Stromal cell of bone marrow (primary cell): Measurements from ENCODE around the gene ALKAL2.

Experiments
- DNase-seq: peaks from one replicate; pipeline ENCODE4 v3.0.0-alpha.2; 2012; ENCODE audit warnings: low read depth

ALKAL2 gene

DNA sequence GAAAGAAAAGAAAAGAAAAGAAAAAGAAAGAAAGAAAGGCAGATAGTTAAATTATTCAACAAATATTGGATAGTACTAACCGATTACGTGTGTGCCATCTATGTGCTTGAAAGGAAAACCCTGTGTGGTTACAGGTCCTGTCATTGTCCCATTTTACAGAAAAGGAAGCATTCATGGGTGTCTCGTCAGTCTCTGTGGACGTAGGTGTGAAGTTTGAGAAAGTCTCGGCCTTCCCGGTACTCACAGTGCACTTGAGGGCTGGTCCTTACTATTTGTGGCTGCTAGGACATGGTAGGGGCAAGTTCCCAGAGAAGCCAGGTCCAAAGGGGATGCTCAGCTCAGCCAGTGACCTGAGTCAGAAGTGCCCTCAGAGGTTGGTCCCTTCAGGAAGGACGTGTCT lies 43.3 kb downstream of the ALKAL2 start:
- DNase-seq, result no peak

DNA sequence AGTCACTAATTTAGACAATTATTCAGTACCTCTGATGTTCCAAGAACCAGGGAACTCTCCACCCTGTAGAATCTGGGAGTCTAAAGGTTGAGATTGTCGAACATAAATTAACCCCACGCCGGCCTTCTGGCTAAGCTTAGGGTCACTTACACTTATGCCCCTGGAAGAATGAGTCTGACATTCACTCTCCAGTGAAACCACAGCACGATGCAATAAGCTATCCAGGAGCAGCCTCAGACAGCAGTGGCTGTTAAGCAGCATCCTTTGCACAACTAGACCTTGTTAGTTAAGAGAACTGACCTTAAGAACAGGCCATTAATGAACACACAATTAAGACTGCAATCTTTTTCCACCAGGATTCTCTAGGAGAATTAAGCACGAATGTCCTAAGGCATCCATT lies 49.0 kb downstream of the ALKAL2 start:
- no peak for DNase-seq

DNA sequence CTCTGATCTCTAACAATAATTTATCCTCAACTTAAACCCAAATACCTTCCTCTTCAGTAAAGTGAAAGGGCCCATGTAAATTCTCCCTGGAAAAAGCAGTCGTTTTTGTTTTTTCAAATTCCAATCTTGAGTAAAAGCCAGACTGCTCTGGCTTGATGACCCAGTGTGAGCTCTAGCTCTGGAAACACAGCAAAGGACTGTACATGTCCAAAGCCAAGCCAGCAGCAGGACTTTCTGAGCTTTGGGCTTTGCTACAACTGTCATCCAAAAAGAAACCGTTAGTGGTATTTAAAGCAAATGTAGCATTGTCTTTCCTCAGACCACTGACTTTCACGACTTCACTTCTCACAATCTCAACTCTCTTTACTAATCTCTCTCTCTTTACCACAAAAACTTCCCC lies 49.5 kb downstream of the ALKAL2 start:
- DNase-seq, result no peak

DNA sequence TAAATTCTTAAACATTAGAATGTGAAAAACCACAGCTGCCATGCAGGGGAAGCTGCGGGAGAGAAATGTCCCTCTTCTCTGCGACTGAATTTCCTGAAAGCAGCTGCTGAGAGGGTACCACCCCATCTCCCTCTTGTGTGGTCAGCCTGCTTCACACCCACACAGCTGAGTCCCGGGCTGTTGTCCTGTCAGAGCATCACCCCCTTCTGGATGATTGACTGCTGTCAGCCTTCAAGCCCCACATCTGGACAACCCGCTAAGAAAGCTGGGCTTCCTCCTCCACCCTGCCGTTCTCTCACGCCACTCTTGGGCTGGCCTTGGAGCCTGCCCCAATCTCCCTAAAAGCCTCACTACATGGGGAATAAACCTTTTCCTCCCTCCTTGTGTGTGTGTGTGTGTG lies 50.0 kb downstream of the ALKAL2 start:
- DNase-seq, result no peak

DNA sequence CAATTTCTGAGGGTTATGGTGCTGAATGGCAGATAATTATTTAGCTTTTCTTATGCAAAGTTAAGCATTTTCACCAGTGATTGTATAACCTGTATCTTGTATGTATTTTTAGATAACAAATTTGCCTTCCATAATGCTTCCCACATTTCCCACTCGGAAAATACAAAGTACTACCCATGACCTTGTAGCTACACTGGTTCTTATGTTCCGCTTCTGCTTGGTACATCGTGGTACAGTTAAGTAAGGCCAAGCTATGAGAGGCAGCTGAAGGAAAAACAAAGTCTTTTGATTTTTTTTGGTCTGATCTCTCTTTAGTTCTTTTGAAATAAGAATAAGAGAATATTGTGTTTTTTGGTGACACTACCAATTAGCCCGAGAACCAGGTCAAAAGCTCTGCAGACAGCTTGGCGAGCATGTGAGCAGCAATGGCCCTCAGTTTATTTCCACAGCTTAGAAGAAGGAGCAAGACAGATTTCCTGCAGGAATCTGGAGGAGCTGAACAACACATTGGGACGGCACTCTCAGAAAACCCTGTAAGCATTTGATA lies 50.8 kb downstream of the ALKAL2 start:
- no peak for DNase-seq

DNA sequence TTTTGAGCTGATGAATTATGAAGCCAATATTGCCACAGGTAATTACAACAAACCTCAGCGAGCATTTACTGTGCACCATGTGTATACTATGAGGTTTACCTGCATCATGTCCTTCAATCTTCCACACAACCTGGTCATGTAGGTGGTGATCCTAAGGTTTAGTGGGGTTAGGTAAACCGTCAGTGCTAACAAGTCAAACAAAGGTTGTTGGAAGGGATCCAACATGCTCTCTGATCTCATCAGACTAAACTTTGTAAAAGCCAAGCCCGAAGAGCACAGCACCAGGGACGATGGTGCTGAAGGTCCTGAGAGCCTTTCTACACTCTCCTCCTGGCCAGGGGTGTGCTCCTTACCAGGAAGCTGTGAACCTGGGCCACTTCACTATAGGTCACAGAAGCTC lies 53.5 kb downstream of the ALKAL2 start:
- no peak for DNase-seq

DNA sequence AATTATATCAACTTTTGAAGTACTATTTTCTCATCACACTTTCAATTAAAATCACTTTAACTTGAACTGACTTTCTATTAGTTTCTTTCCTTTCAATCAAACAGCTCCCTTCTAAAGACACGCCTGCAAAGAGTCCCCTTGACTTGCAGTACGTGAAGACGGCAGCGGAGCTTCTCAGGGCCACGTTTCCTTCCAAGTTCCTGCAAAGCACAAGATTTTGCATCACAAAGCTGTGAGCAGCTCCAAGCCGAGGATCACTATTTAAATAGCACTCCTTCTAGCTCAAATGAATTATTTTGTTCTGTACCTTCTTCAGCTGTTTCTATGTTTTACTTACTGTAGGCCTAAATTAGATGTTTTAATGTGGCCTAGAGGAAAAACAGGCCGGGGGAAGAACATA lies 54.9 kb downstream of the ALKAL2 start:
- DNase-seq, result no peak

DNA sequence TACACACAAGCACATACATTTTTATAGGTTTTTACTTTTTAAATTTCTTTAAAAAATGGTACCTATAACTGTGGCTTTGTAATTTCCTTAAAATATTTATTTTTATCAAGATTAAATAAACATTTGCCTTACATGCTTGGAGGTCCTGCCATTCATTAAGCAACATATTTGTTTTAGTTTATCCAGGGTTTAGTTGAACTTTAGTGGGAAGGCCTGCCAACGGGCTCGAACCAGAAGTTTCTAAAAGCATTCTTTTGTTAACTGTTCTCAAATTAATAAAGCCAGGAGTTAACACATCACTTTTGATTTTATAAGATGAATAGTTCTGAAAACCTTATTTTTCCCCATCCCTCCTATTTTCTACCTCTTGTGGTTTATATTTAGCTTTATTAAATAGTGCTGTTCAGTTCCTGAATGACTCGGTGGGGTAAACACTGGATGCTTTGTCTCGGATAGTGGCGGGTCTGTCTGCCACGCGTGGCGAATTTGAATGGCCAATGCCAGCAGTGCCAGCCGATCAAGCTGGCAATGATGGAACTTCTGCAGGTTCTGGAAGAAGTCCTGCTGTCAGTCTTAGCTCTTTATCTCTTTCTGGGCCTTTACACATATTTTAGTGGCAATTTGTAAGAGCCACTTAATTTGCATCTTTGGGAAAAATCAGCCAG lies 56.2 kb downstream of the ALKAL2 start:
- no peak for DNase-seq
